ENCODE results near the gene SSH2.

SSH2 gene

DNA sequence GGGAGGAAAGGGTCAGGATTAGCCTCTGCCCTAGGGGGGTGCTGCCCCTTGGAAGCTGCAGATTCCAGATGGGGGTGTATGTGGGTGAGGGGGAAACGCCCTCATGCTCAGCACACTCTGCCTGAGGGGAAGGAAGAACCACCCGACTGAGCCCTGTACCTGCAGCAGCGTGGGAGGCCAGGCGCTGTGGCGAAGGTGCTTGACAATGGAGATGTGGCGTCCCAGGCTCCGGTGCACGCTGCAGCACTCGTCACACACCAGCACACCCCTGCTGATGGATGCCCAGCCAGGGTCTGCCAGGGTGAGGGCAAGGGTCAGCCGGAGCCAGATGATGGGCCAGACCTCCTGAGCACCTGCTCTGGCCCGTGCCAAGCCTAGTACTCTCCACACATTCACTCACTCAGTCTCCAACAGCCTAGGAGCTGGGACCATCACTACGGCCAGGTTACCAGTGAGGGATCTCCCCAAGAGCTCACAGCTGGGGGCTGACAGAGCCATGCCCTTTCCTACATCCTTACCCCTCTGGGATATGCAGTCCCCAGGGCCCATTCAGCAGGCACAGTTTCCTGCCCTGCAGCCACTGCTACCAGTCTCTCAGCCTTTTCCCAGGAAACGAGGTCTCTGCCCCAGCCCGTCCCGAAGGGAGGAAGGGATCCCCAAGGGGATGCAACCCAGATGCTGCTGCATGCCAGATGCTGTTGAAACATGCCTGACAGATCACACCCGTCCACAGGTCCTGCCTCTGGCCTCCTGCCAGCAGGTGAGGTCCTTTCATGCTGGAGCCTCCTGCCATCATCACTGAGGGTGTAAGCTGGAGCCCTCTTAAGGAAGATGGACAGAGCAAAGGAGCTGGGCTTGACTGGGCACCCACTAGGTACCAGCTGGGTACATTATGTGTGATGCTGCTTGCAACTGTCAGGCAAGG lies 346.4 kb downstream of the SSH2 start:
- no peak for DNase-seq

- DNase-seq, result no peak
Measured at GRCh38 chr17:29582772-29583171, 347.3 kb downstream of the SSH2 start.

DNA sequence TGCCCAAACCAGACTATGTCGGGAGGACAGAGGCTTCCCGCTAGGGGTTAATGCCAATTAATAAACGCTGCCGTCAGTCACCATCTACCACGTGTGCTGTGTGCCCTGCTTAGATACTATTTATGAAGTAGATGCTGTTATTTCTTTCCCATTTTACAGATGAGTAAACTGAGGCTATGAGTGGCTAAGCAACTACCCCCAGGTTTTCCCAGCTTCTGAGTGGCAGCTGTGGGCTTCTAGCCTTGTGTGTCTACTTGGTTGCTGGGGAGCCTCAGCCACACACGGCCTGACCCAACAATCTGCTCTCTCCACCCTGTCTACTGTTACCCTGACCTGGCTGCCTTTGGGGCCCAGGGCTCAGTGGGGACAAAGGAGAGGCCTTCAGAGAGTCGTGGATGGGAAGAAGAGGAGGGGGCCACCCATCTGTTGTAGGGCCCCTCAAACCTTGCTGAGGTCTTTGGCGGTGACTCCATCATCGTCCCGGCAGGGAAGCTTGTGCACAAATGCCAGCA lies 347.7 kb downstream of the SSH2 start:
- DNase-seq, result no peak

DNA sequence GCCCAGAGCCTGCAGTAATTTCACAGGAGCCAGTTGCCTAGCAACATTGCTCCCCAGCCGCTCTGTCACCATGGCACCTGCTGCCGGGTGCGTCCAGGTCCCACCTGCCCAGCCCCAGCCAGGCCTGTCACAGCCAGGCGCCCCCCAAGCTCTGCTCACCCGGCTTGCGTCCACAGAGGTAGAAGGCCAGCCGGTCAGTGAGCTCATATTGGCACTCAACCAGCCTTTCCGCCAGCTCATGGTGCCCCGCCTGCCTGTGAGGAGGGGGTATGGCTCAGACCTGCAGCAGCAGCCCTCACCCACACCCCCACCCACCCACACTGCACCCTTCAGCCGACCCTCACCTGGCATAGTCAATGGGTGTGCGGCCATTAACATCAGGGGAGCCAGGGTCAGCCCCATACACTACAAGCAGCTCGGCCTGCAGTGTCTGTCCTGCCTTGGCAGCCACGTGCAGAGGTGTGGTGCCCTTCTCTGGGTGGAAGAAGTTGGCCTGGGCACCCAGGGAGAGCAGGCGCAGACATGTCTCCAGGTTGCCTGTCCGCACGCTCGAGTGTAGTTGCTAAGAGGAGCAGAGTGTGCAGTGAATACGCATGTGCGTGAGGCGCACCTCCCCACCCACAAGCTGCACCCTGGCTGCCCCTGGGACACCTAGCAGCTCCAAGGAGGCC lies 348.3 kb downstream of the SSH2 start:
- DNase-seq, result peak; percentile 29

DNA sequence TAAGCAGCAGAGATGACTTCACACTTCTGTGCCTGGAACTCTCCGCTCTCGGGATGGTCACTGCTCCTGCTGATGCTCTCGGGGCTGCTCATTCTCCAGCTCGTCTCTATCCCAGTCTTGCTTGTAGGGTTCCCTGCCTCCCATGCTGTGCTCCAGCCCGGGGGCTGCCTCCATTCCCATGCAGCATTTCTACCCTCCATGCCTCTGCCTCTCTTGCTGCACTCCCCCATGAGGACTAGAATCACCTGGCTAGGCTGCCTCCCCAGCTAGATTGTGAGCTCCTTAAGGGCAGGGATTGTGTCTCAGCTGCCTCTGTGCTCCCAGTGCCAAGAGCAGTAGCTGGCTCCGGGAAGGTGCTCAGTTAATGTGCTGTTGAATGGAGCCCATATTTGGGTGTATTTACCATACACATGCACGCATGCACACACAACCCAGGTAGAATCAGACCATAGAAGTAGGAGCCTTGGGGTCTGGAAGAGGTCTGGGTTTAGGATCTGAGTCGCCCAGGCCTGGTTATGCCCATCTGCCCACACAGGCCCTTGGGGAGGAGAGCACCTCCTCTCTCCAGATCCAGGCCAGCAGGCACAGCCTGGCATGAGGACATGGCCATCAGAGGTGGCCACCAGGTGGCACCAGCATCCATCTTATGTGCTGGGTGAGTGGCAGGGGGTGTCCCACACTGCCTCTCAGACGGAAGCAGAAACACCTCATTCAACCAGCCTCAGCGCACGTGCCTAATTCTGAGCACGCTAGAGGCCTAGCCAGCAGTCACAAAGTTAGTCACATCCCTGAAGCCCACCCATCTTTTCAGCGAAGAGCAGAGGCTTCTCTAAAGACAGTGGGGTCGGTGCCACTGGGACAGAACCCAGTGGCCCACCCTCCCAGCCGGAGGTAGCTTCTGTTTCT lies 349.9 kb downstream of the SSH2 start:
- peak; percentile 69 for DNase-seq

GRCh38 chr17:29578626-29579485 lies 351.2 kb downstream of the SSH2 start:
- no peak for DNase-seq

DNA sequence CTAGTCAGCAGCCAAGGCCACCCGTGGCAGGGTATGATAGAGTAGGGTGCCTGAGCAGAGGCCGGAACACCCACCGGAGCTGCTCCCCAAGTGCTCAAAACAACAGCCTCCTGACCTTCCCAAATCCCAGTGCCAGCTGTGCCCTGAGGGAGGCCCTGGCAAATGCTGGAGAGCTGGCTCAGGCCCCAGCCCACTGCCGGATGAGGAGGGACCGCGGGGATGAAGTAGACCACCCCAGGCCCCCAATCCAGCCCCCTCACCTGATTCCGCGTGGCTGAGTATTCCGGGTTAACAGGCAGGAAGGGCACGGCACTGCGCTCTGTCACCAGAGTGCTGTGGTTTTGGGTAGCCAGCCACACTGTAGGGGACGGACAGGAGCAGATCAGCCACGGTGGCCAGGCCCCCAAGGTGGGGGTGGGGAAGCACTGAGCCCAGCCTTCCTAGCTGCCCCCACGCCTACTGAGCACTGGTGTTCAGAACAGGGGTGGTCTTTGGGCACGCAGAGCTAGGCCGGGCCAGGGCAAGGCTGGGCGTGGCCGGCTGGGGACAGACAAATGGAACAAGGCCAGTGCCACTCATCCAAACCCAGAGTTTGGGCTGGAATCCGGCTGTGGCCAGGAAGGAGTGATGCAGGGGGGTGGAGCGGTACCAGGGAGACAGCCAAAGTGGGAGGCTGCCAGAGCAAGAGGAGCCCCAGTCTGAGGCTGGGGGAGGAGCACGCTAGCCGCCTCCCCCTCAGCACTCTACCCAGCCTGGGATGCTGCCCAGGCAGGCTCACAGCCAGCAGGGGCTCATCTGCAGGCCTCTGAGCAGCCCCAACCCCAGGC lies 352.4 kb downstream of the SSH2 start:
- DNase-seq, result no peak

DNA sequence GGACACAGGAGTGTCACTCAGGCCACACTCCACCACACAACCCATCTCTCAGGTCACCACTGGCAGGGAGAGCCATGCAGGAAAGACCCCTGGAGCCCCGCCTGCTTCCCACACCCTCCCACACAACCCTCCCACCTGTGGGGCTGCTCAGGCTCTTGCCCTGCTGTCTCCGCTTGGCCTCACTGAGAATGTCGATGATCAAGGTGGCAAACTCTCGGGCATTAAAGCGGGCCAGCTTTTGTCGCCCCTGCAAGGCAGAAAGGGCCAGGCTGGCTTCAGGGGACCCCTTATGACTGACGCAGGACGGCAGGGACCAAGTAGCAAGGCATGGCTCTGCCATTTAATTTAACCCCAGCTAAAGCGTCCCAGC lies 353.0 kb downstream of the SSH2 start:
- DNase-seq, result no peak

GRCh38 chr17:29576214-29577000 lies 353.6 kb downstream of the SSH2 start:
- no peak for DNase-seq

Measured in NCI-H748 treated with DMSO at 0.1 percent for 48 hours (cell line).